GM12875 (cell line): ENCODE measurements around the gene JAKMIP1.

Experiments used
- H3K4me3 ChIP-seq: one replicate; pipeline ENCODE4 v1.5.1; 2011; ENCODE audit warnings: low read depth, low read length, control low read depth
- TF ChIP-seq, protein P1 (sequence below): IDR thresholded peaks from 2 replicates; pipeline ENCODE4 v1.5.1; 2011; ENCODE audit warnings: low read depth, mild to moderate bottlenecking, control low read depth, inconsistent platforms, low read length, moderate library complexity, borderline replicate concordance; ENCODE audit not compliant: insufficient read depth

Gene JAKMIP1

DNA sequence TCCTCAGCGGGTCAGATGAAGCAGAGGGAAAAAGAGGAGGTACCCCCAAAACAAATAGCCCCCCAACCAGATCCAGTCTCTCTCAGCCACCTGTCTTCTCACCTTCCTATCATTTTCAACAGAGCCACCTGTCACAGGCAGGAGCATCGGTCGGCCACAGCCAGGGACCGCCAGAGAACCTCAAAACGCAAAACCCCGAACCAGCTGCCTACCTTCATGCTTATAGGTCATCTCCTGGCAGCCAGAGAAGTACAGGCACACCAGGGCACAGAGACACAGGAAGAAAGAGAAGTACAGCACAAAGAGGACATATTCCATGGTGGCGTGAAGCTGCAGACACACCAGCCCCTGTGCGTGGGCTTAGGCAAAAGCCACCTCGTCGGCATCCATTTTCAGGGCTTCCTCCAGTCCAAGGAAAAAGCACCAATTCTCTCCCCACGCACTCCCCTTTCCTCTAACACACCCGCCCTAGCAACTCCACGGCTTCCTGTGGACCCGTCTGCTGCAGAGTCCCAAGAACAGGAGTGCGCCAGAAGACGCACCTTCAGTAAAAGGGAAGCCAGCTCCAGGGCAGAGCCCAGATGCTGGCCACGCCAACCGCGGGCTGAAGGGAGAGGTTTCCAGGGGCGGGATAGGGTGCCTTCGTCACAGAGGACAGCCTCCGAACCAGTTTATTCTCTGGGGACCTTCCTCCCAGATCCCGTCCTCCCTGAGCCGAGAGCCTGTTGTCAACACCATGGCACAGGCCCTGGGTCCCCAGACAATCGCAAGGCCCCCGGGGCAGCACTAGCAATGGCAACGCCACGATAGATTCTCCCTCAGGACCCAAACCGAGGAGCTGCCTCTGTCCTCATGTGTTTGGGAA is 130.3 kb downstream of the JAKMIP1 start:
- H3K4me3 ChIP-seq = no peak overlapping the region
- TF ChIP-seq, protein P1, sequence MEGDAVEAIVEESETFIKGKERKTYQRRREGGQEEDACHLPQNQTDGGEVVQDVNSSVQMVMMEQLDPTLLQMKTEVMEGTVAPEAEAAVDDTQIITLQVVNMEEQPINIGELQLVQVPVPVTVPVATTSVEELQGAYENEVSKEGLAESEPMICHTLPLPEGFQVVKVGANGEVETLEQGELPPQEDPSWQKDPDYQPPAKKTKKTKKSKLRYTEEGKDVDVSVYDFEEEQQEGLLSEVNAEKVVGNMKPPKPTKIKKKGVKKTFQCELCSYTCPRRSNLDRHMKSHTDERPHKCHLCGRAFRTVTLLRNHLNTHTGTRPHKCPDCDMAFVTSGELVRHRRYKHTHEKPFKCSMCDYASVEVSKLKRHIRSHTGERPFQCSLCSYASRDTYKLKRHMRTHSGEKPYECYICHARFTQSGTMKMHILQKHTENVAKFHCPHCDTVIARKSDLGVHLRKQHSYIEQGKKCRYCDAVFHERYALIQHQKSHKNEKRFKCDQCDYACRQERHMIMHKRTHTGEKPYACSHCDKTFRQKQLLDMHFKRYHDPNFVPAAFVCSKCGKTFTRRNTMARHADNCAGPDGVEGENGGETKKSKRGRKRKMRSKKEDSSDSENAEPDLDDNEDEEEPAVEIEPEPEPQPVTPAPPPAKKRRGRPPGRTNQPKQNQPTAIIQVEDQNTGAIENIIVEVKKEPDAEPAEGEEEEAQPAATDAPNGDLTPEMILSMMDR = no peak

DNA sequence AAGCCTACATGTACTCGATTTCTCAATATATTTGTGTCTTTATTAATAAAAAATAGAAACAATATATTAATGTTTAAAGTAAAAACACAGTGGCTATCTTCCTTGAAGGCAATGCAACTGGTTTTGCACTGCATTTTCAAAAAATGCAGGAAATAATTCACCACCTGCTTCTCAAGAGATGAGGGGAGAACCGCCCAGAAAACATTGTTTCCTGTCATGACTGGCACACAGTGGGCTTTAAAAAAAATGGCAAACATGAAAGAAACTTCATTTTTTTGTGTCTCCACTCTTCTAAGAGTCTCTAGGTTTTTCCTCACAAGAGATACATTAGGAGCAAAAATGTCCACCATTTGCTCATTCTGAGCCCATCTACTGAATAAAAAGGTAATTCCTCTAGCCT is 131.4 kb downstream of the JAKMIP1 start:
- H3K4me3 ChIP-seq = no peak overlapping the region
- TF ChIP-seq, protein P1 = no peak

DNA sequence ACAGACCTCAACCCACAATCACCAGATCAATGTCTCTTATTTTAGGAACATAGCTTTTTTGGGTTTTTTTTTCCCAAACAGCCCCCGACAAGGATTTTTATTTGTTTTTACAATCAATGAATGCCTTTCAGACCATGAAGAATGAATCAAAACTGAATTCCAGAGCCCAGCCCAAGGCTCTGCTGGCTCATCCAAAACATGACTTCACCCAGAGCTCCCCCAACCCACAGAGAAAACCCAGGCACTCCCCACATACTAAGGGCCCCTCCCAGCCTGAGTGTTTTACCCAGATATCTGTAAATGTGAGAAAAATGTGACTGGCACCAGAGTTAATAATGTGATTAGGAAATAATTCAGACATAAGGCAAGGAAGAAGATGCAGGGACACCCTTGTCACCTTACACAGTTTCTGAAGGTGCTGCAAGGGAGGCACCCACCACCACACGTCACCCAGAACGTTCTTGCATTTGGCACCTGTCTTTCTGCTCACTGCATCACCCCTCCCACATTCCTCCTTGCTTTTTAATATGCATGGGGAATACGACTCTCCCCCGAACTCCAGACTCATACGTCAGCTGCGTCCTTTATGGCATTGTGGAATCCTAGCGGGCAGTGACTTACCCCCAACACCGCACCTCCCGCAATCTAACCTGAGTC is 134.3 kb downstream of the JAKMIP1 start:
- TF ChIP-seq, protein P1 = no peak
- no peak overlapping the region for H3K4me3 ChIP-seq

DNA sequence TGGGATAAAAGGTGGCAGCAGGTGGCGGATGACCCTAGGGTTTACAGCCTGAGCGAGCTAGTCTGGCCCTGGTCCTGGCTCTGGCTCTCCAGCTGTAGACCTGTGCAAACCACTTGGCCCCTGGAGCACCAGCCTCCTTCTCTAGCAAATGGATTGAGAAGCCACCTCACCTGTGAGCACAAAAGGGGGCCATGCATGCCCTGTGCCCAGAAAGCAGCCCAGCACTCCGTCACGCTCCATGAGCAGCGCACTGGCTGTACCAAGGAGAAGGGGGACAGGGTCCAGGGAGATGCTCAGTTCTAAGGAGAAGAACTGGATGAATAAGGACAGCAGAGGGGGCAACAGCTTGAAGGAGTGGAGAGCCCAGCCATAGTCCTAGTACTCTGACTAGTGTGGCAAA is 135.2 kb downstream of the JAKMIP1 start:
- no peak overlapping the region for H3K4me3 ChIP-seq
- TF ChIP-seq, protein P1 = no peak

DNA sequence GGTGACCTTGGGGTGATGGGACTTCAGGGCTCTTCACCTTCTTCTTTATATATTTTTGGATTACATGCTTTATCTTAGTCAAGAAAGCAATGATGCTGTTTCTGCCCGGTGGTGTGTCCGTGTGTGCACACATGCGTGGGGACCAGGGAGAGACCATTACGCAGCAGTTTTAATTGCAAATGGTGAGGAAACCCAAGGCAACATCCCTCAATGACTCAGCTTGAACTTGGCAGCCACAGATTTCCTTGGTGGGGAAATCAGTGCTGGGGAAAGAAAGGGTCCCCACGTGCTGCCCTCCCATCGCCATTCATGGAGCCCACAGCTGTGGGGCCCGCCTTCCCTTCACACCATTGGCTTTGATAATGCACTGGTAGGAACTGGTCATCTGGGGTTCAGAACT is 136.0 kb downstream of the JAKMIP1 start:
- H3K4me3 ChIP-seq = no peak overlapping the region
- TF ChIP-seq, protein P1 = no peak

DNA sequence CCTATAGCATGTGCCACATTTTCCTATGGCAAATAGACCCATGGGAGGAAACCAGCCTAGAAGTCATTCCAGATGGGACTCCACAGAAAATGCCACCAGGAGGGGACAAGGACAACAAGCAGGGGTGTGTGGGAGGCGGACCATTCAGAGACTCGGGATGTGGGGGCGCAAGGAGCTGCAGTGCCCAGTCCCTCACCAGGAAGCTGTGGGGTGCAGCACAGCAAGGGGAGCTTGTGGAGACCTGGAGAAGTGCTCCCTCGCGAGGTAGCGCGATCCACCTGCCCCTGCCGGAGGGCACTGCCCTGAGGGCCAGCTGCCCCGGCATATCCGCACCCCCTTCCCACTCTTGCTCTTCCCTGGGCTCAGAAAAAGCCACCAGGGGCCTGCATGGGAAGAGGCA is 136.7 kb downstream of the JAKMIP1 start:
- H3K4me3 ChIP-seq = no peak overlapping the region
- TF ChIP-seq, protein P1 = no peak

DNA sequence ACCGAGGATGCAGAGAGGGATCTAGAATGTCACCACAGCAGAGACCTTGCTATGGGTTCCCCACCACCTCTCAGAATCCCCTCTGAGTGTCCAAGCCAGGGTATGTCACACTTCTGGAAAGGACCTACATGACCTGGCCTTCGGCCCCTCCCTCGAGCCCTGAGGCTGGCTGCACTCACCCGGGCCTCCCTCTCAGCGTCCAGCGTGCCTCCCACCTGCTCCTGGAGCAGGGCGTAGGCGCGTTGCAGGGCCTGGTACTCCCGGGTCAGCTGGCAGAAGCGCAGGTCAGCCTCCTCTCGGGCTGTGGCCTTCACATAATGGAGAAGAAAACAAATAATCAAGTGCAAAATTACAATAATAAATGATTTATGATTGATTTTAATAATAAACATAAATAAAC is 138.2 kb downstream of the JAKMIP1 start:
- H3K4me3 ChIP-seq = no peak overlapping the region
- TF ChIP-seq, protein P1 = no peak
